PFSK-1 (cell line): ENCODE results near the gene MGST1.

Experiments
- FOXP2 ChIP-seq: optimal IDR thresholded peaks from 2 replicates; pipeline ENCODE3; 2011; ENCODE audit warnings: borderline replicate concordance, control low read depth, inconsistent platforms; ENCODE audit not compliant: insufficient read depth; ENCODE audit errors: extremely low read length, extremely low read depth
- POLR2AphosphoS5 ChIP-seq: IDR thresholded peaks from 2 replicates; pipeline ENCODE4 v1.6.1; 2012; ENCODE audit warnings: low read depth, mild to moderate bottlenecking, control low read depth, low read length, moderate library complexity
- REST ChIP-seq, 2 experiments: IDR thresholded peaks; 2 replicates each; pipeline versions ENCODE4 v1.6.1 to v1.8.0; 2011 to 2012; ENCODE audit warnings: low read depth in 2 of 2, low read length in 2 of 2, control low read depth in 1 of 2, inconsistent platforms in 1 of 2, mild to moderate bottlenecking in 1 of 2, moderate library complexity in 1 of 2; ENCODE audit not compliant: insufficient read depth in 1 of 2

GRCh38 chr12:16323638-16324037 lies 23.8 kb upstream of the MGST1 start:
- TF ChIP-seq POLR2AphosphoS5 (no peak), FOXP2 (no peak), REST (IDR thresholded peaks at IDR 0.05; ENCODE audit: insufficient read depth in 1 of 2, low read depth in 2 of 2, low read length in 2 of 2) (no peak)
